Measurements from ENCODE around the gene PKD2L1.

PKD2L1 gene

DNA sequence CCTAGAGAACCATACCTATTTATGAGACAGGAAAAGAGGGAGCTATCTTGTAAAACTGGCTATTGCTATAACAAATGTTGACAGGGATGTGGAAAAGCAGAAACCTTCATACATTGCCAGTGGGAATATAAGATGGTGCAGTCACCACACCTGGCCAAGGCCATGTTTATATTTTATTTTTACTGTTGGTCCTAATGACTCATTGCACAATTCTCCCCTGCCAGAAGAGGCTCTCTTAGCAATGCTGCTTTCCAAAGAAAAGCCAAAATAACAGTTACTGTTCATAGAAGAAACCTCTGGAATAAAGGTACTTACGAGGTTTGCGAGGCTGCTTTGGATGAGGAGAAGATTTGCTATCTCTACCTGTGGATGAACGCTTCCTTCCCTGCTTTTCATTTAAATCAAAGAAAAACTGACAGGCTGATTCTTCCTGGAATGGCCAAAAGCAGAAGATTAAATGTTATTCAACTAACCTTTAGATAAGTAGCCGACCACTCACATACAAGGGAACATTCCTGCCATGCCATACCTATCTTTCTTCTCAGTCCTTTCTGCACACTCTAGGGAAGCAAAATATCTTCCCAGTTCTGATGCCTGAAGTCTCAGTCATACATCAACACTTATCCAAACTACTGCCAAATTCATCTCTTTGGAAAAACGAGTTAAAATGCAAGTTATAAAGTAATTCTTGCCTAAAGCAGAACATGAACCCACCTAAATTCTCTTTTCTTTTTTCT is 84.4 kb downstream of the PKD2L1 start:
- H3K36me3 ChIP-seq: peaks cover 68% of the 10 kb centered on the region
- no peak for DNase-seq
- H3K27ac ChIP-seq: no peak overlapping the region
- H3K9me3 ChIP-seq (ENCODE audit: severe bottlenecking): no peaks in the 10 kb centered on the region
- TF ChIP-seq, protein P1, sequence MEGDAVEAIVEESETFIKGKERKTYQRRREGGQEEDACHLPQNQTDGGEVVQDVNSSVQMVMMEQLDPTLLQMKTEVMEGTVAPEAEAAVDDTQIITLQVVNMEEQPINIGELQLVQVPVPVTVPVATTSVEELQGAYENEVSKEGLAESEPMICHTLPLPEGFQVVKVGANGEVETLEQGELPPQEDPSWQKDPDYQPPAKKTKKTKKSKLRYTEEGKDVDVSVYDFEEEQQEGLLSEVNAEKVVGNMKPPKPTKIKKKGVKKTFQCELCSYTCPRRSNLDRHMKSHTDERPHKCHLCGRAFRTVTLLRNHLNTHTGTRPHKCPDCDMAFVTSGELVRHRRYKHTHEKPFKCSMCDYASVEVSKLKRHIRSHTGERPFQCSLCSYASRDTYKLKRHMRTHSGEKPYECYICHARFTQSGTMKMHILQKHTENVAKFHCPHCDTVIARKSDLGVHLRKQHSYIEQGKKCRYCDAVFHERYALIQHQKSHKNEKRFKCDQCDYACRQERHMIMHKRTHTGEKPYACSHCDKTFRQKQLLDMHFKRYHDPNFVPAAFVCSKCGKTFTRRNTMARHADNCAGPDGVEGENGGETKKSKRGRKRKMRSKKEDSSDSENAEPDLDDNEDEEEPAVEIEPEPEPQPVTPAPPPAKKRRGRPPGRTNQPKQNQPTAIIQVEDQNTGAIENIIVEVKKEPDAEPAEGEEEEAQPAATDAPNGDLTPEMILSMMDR (IDR thresholded peaks at IDR 0.05; ENCODE audit: low read depth, low read length): no peak
- H3K27me3 ChIP-seq (ENCODE audit: insufficient read depth, low read depth, severe bottlenecking): no peaks in the 10 kb centered on the region
- H3K4me3 ChIP-seq (ENCODE audit: low read depth, low read length): no peak overlapping the region

DNA sequence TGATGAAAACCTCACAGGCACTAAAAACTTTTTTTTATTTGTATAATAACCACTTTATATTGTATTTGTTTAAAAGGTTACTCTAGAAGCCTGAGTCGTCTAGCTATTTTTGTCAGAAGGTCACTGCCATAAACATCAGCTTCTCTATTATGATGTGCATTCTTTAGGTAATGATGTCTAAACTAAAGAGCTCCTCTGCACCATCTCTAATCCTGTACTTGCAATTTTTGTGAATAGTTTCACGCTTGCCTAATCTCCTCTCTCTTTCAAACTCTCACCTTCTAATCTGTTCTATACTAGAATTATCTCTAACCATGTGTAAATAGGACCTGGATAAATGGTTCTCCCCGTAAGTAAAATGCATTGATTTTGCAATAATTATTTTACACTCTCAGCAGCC is 90.2 kb downstream of the PKD2L1 start:
- Histone ChIP-seq H3K27ac (no peak overlapping the region), H3K36me3 (peaks cover 67% of the 10 kb centered on the region), H3K9me3 (ENCODE audit: severe bottlenecking) (no peaks in the 10 kb centered on the region), H3K27me3 (ENCODE audit: insufficient read depth, low read depth, severe bottlenecking) (no peaks in the 10 kb centered on the region), H3K4me3 (ENCODE audit: low read depth, low read length) (no peak overlapping the region)
- DNase-seq: no peak
- TF ChIP-seq, protein P1 (IDR thresholded peaks at IDR 0.05; ENCODE audit: low read depth, low read length): no peak

DNA sequence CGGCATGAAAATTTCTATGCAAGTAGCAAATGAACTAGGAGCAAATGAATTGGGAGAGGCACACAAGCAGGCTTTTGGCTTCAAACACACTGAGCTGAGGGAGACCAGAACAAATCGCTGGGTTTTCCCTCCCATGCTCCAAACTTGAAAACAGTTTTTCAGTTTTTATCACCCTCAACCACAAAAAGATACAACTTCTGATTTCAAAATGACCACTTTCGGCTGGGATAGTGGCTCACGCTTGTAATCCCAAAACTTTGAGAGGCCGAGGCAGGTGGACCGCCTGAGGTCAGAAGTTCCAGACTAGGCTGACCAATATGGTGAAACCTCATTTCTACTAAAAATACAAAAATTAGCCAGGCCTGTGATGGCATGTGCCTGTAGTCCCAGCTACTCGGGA is 91.6 kb downstream of the PKD2L1 start:
- Histone ChIP-seq H3K4me3 (ENCODE audit: low read depth, low read length) (no peak overlapping the region), H3K27ac (no peak overlapping the region), H3K9me3 (ENCODE audit: severe bottlenecking) (no peaks in the 10 kb centered on the region), H3K27me3 (ENCODE audit: insufficient read depth, low read depth, severe bottlenecking) (no peaks in the 10 kb centered on the region), H3K36me3 (peaks cover 54% of the 10 kb centered on the region)
- TF ChIP-seq, protein P1 (IDR thresholded peaks at IDR 0.05; ENCODE audit: low read depth, low read length): no peak
- DNase-seq: no peak
